Measurements from ENCODE around the gene TRANK1.
"Not testable (repeated sequence)": the region's sequence is repeated elsewhere in the genome, so short reads cannot be mapped to it uniquely, and the experiment has no call there.

The TRANK1 gene

DNA sequence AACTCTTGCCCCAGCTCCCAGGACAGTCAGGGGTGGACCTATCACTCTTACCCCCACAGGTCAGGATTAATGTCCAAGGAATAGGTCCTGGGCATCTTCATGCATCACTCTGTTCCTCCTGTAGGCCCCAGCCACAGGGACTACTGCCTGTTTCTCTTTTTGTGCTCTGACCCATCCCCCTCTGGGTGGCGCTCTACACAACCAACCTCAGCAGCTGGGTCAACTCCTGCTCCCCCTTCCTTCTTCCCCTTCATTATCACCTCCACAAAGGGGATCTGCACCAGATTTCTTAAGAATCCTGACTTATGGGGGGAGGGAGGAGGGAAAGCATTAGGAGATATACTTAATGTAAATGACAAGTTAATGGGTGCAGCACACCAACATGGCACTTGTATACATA is 12.2 kb upstream of the TRANK1 start:
- H3K4me3 ChIP-seq (ENCODE audit: low read depth, low read length), result no peak overlapping the region
- TF ChIP-seq, protein P1, sequence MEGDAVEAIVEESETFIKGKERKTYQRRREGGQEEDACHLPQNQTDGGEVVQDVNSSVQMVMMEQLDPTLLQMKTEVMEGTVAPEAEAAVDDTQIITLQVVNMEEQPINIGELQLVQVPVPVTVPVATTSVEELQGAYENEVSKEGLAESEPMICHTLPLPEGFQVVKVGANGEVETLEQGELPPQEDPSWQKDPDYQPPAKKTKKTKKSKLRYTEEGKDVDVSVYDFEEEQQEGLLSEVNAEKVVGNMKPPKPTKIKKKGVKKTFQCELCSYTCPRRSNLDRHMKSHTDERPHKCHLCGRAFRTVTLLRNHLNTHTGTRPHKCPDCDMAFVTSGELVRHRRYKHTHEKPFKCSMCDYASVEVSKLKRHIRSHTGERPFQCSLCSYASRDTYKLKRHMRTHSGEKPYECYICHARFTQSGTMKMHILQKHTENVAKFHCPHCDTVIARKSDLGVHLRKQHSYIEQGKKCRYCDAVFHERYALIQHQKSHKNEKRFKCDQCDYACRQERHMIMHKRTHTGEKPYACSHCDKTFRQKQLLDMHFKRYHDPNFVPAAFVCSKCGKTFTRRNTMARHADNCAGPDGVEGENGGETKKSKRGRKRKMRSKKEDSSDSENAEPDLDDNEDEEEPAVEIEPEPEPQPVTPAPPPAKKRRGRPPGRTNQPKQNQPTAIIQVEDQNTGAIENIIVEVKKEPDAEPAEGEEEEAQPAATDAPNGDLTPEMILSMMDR (IDR thresholded peaks at IDR 0.05; ENCODE audit: low read depth, low read length), result no peak

DNA sequence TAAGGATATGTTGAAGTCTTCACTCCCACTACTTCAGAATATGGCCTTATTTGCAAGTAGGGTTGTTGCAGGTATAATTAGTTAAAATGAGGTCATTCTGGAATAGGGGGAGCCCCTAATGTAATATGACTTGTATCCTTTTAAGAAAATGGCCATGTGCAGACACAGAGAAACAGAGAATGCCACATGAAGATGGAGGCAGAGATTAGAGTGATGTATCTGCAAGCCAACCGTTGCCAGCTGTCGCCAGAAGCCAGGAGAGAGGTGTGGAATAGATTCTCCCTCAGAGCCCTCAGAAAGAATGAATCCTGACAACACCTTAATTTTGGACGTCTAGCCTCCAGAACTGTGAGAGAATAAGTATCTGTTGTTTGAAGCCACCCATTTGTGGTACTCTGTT is 11.3 kb upstream of the TRANK1 start:
- no peak overlapping the region for H3K4me3 ChIP-seq (ENCODE audit: low read depth, low read length)
- TF ChIP-seq, protein P1 (IDR thresholded peaks at IDR 0.05; ENCODE audit: low read depth, low read length), result no peak

DNA sequence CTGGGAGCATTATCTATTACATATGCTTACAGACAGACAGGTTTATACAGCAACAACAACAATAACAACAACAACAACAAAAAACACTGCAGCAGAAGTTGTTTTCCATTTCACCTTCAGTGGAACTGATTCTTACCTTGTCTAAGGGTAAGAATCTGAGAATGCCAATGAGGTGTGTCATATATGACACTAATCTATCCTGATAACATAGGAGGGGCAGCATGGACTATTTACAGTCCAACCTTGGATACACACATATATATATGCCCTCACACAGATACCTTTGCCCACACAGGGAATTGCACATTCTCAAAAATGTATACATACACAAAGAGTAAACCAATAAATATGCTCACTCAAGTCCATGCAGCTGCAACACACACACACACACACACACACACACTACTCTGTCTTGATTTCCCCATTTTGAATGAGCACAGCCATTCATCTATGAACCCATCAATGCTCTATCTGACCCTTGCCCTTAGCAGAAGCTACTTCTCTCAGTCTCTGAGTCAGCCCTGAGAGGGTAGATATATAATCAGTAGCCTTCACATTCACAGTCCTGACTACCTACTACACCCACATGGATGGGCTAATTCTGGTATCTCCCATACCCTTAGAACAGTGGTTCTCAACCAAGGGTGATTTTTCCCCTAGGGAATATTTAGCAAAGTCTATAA is 9.7 kb upstream of the TRANK1 start:
- H3K4me3 ChIP-seq (ENCODE audit: low read depth, low read length), result no peak overlapping the region
- TF ChIP-seq, protein P1 (IDR thresholded peaks at IDR 0.05; ENCODE audit: low read depth, low read length), result no peak

DNA sequence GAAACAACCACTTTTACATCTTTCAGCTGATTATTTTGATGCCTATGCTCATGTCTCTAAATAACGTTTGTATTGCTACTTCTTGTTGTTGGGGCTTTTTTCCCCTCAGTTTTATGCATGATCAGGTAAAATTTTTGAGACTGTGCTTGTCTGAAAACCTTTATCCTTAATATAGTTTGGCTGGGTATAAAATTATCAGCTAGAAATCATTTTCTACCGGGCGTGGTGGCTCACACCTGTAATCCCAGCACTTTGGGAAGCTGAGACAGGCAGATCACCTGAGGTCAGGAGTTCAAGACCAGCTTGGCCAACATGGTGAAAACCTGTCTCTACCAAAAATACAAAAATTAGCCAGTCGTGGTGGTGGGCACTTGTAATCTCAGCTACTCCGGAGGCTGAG is 3.0 kb upstream of the TRANK1 start:
- H3K4me3 ChIP-seq (ENCODE audit: low read depth, low read length), result not testable (repeated sequence)

DNA sequence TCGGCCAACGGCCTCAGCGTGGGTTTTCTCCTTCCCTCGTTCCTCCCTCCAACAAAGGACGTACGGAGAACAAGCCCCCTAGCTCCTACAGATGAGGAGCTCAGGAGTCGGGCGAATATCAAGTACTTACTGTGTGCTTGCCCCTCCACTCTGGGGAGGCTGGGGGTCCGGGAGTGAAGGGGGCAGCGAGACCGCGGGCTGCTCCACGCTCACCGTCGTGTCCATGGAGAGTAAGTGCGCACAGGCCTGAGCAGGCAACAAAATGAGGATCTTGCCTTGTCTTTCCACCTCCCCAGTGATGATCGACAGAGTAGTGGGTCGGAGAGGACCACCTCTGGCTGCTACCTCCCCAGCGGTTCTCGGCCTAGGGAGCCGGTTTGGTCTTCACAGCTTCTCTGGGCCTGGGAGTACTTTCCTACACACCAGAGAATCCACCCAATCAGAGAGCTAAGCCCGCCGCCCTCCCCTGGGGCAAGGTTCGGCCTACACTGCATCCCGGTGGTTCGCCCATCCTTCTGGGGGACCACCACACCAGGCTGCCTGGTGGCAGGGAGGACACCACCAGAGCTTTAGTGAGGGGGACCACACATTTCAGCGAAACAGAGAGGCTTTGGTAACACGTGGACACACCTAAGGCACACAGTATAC is 603 bp upstream of the TRANK1 start:
- H3K4me3 ChIP-seq (ENCODE audit: low read depth, low read length), result no peak overlapping the region

DNA sequence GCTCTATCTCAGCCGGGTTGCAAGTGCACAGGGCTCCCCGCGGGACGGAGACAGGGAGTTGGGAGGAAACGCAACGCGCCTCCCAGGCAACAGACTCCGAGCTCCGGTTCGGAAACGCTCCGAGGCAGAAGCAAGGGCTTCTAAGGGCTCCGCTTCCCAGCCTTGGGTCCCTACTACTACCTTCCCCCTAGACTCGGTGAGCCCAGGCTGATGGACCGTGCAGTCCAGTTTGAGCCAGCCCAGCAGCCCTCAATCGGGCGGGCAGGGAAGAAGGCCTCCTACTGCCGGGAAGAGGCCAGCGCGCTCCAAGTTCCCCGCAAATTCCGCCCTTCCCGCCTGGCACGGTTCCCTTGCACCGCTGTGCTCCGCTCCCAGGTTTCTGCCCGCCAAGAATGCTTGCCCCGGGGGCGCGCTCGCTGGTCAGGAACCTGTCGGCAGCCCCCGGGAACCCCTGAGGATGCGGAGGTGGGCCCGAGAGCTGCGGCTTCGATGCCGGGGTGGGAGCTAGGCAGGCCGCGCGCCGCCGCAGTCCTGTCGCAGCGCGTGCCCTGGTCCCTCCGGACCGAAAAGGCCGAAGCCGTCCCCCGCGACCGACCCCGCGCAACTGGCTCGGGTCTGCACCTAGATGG is 728 bp downstream of the TRANK1 start:
- TF ChIP-seq, protein P1 (IDR thresholded peaks at IDR 0.05; ENCODE audit: low read depth, low read length), result no peak
- H3K4me3 ChIP-seq (ENCODE audit: low read depth, low read length), result peak overlapping the region; percentile 64

More for the DNA sequence above, 603 bp upstream of the TRANK1 start:
- TF ChIP-seq, protein P1 (IDR thresholded peaks at IDR 0.05; ENCODE audit: low read depth, low read length), result no peak

DNA sequence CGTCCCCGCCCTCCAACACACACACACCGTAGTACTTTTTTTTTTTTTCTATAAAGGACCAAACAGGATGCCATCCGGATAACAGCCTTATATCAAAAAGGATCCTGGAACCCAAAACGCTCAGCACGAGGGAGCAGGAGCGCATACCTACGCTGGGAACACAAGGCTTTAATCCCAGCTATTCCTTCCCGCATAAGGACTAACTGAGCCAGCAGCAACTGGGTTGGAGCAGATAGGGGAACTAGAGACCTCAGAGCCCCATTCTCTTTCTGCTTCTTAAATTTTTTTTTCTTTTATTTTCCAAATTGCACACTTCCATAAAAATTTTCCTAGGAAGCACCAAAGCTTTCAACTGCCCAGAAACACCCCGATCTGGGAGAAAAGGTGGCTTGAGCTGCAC is 1.3 kb downstream of the TRANK1 start:
- TF ChIP-seq, protein P1 (IDR thresholded peaks at IDR 0.05; ENCODE audit: low read depth, low read length), result no peak
- H3K4me3 ChIP-seq (ENCODE audit: low read depth, low read length), result peak overlapping the region; percentile 64
